Ovary (tissue), 9 donors: ENCODE results near the gene ADGRV1. TPM values are rescaled to one million over a fixed set of nuclear protein-coding genes. Genes with fewer than 3 reads are reported as not detected.
"Not testable (repeated sequence)": the region's sequence is repeated elsewhere in the genome, so short reads cannot be mapped to it uniquely, and the experiment has no call there.

Experiments used
- DNase-seq, 5 donors: peaks; one replicate each; pipeline ENCODE4 v3.0.0-alpha.2; 2019 to 2020
- H3K27ac ChIP-seq, 2 donors: fragments of 200-600 bp; one replicate each; pipeline versions ENCODE4 v1.5.1 to v1.8.0; 2019 to 2022
- H3K27me3 ChIP-seq: fragments of 200-600 bp; one replicate; pipeline ENCODE4 v1.8.0; 2022
- H3K36me3 ChIP-seq: fragments of 200-600 bp; sonication (generic); one replicate; pipeline ENCODE4 v1.5.1; 2019
- H3K4me1 ChIP-seq: one replicate; pipeline ENCODE4 v1.8.1; 2013; ENCODE audit warnings: mild to moderate bottlenecking, moderate library complexity; ENCODE audit not compliant: insufficient read depth
- H3K4me3 ChIP-seq: fragments of 200-600 bp; sonication (generic); one replicate; pipeline ENCODE4 v1.5.1; 2017
- H3K9me3 ChIP-seq, 2 donors: fragments of 200-600 bp in 1 of 2; sonication (generic) in 1 of 2; one replicate each; pipeline versions ENCODE4 v1.5.1 to v1.8.1; 2013 to 2019; ENCODE audit warnings: mild to moderate bottlenecking in 1 of 2, moderate library complexity in 1 of 2
- CTCF ChIP-seq, 3 donors: fragments of 450-650 bp in 2 of 3; fragments of 200-600 bp in 1 of 3; IDR thresholded peaks; one replicate each; pipeline versions ENCODE4 v1.5.1 to v1.8.0; 2016 to 2022; ENCODE audit warnings: antibody characterized with exemption in 3 of 3, mild to moderate bottlenecking in 1 of 3
- EP300 ChIP-seq: sonication (generic); formaldehyde crosslinking; IDR thresholded peaks from one replicate; pipeline ENCODE4 v1.6.1; 2017; ENCODE audit warnings: antibody characterized with exemption
- POLR2A ChIP-seq: fragments of 450-650 bp; IDR thresholded peaks from one replicate; pipeline ENCODE4 v1.6.1; 2017; ENCODE audit warnings: antibody characterized with exemption, mild to moderate bottlenecking, moderate library complexity
- WGBS, 3 donors: extraction: QIAGEN DNeasy Blood & Tissue Kit in 1 of 3; methylation state at CpG; one replicate each; pipeline versions ENCODE4 v1.1.5 to v1.1.7; 2013 to 2017; 5-methylcytosine and 5-hydroxymethylcytosine counted together
- intact Hi-C, 4 donors: fragments of 100-400 bp; cut with DNase I; formaldehyde crosslinking; loops; one replicate each; pipeline versions ENCODE4 v1.11.0 to v1.15.1; 2022 to 2023
- polyA plus RNA-seq, 2 donors: library from polyadenylated mRNA; stranded (reverse); fragments of 200-250 nt in 1 of 2; fragments of 350-450 nt in 1 of 2; fragmentation: Illumina TruSeq in 1 of 2; extraction: RNeasy Lipid Tissue Mini Kit (QIAGEN cat#74804) in 1 of 2; gene quantifications; one replicate each; pipeline ENCODE4 v1.2.3, GENCODE V29; 2013 to 2014
- total RNA-seq, 7 donors: library from RNA; depleted of rRNA in 2 of 7; stranded (reverse); fragments of >200 nt in 2 of 7; fragmentation: NEBNext Ultra II Directional in 3 of 7; extraction: Animal tissue kit (Norgen Biotek cat#: 25700) in 3 of 7; gene quantifications; one replicate each; pipeline versions ENCODE4 v1.1.0 to v1.2.4, GENCODE V29; 2016 to 2023
- donor health status: DM: no; HTN: no; CAD: no; lungs with moderate emphysema.
- donor health status: DM: no; HTN: no; CAD: no.
- donor health status: Bipolar disorder and iron deficiency.
- donor health status: DM: yes; HTN: yes; CAD: no.
- donor health status: DM: no; HTN: no; CAD: no.
- donor health status: DM: yes; HTN: yes; CAD: no.

Gene ADGRV1
- total and polyA plus RNA-seq, 9 donors: 0.21 to 2.7 (median 1.1) TPM

- H3K36me3 ChIP-seq: no peaks in the 10 kb centered on the region
- no peak for DNase-seq
- no peaks in the 10 kb centered on the region for H3K9me3 ChIP-seq
- intact Hi-C loops: no loop called here
- no peak overlapping the region for H3K4me3 ChIP-seq
- no peaks in the 10 kb centered on the region for H3K4me1 ChIP-seq
- TF ChIP-seq EP300: no peak
- TF ChIP-seq POLR2A: no peak
- no peak for TF ChIP-seq CTCF (IDR thresholded peaks at IDR 0.05)
- 95 to 98% (median 98%) methylated on average over 3 of the region's 3 CpGs for WGBS, 3 donors
- no peaks in the 10 kb centered on the region for H3K27me3 ChIP-seq
- no peak overlapping the region for H3K27ac ChIP-seq
Observed at GRCh38 chr5:90834711-90835110, 276.1 kb downstream of the ADGRV1 start.

GRCh38 chr5:90843443-90843842, 284.8 kb downstream of the ADGRV1 start:
- Histone ChIP-seq H3K4me3 (no peak overlapping the region), H3K27me3 (no peaks in the 10 kb centered on the region), H3K27ac (no peak overlapping the region), H3K36me3 (no peaks in the 10 kb centered on the region), H3K4me1 (no peaks in the 10 kb centered on the region), H3K9me3 (no peaks in the 10 kb centered on the region)
- WGBS, 3 donors: 17 to 57% (median 46%) methylated on average over 5 of the region's 5 CpGs
- intact Hi-C loops: no loop called here
- no peak for TF ChIP-seq EP300
- no peak for TF ChIP-seq CTCF (IDR thresholded peaks at IDR 0.05)
- no peak for TF ChIP-seq POLR2A
- no peak for DNase-seq

GRCh38 chr5:90844931-90845330, 286.3 kb downstream of the ADGRV1 start:
- TF ChIP-seq POLR2A (no peak), EP300 (no peak), CTCF (IDR thresholded peaks at IDR 0.05) (no peak)
- intact Hi-C loops: no loop called here
- WGBS, 3 donors: 34 to 63% (median 48%) methylated on average over 5 of the region's 5 CpGs
- DNase-seq: no peak
- no peaks in the 10 kb centered on the region for H3K36me3 ChIP-seq
- no peaks in the 10 kb centered on the region for H3K4me1 ChIP-seq
- no peaks in the 10 kb centered on the region for H3K27me3 ChIP-seq
- no peaks in the 10 kb centered on the region for H3K9me3 ChIP-seq
- H3K4me3 ChIP-seq: no peak overlapping the region
- H3K27ac ChIP-seq: no peak overlapping the region

GRCh38 chr5:90845723-90846554, 287.3 kb downstream of the ADGRV1 start:
- H3K4me3 ChIP-seq: no peak overlapping the region
- no peak overlapping the region for H3K27ac ChIP-seq
- DNase-seq: no peak
- H3K4me1 ChIP-seq: no peaks in the 10 kb centered on the region
- TF ChIP-seq POLR2A (no peak), EP300 (no peak), CTCF (IDR thresholded peaks at IDR 0.05) (no peak)
- WGBS, 3 donors: 88 to 90% (median 90%) methylated on average over 7 of the region's 7 CpGs
- intact Hi-C loops: no loop called here
- no peaks in the 10 kb centered on the region for H3K9me3 ChIP-seq
- no peaks in the 10 kb centered on the region for H3K27me3 ChIP-seq
- no peaks in the 10 kb centered on the region for H3K36me3 ChIP-seq

- H3K36me3 ChIP-seq, H3K4me1 ChIP-seq, DNase-seq, H3K4me3 ChIP-seq, H3K27ac ChIP-seq, H3K27me3 ChIP-seq, H3K9me3 ChIP-seq, intact Hi-C loops: not testable (repeated sequence)
- WGBS, 3 donors: 96% methylated on average over 22 to 24 of the region's 24 CpGs
Observed at GRCh38 chr5:90847606-90848005, 289.0 kb downstream of the ADGRV1 start.
